MCF 10A (cell line): ENCODE data around the gene TDRD12. TPM values are rescaled to one million over a fixed set of nuclear protein-coding genes. Genes with fewer than 3 reads are reported as not detected.
A peak's percentile ranks its signal among the peaks of the same experiment; 100 is the strongest.
"Not testable (repeated sequence)": the region's sequence is repeated elsewhere in the genome, so short reads cannot be mapped to it uniquely, and the experiment has no call there.

Experiments used
- BruUV-seq: library from RNA; stranded (reverse); fragments of 400-500 nt; replicated peaks from 2 replicates; lab custom pipeline; 2021; lab: Mats Ljungman, UMichigan
- CTCF ChIA-PET: fragments of 300-600 bp; sonication (Branson Sonifier 250); formaldehyde crosslinking; extraction: SDS; loops from one replicate; lab custom pipeline; 2021; ENCODE audit warnings: antibody characterized with exemption, inconsistent platforms; lab: Yijun Ruan, JAX
- POLR2A ChIA-PET: fragments of 300-600, 350-650 bp; sonication (Branson Sonifier 250); formaldehyde crosslinking; extraction: SDS; loops from one replicate; lab custom pipeline; 2020; ENCODE audit warnings: antibody characterized with exemption, inconsistent platforms; lab: Yijun Ruan, JAX
- DNase-seq: peaks from one replicate; pipeline ENCODE4 v3.0.0-alpha.2; 2018; ENCODE audit not compliant: unreplicated experiment
- H3K27ac Mint-ChIP-seq: one replicate; pipeline ENCODE4 v1.8.0; 2022; ENCODE audit warnings: mild to moderate bottlenecking, low read depth, mixed read lengths; ENCODE audit not compliant: unreplicated experiment
- H3K27me3 Mint-ChIP-seq: one replicate; pipeline ENCODE4 v1.8.0; 2022; ENCODE audit warnings: mixed read lengths; ENCODE audit not compliant: insufficient read depth, unreplicated experiment
- H3K36me3 Mint-ChIP-seq: one replicate; pipeline ENCODE4 v1.8.0; 2022; ENCODE audit warnings: mild to moderate bottlenecking, moderate library complexity, mixed read lengths; ENCODE audit not compliant: insufficient read depth, unreplicated experiment
- H3K4me1 Mint-ChIP-seq: one replicate; pipeline ENCODE4 v1.8.0; 2022; ENCODE audit warnings: mixed read lengths; ENCODE audit not compliant: insufficient read depth, unreplicated experiment
- H3K4me3 Mint-ChIP-seq: one replicate; pipeline ENCODE4 v1.8.0; 2022; ENCODE audit warnings: mild to moderate bottlenecking, moderate library complexity, mixed read lengths; ENCODE audit not compliant: unreplicated experiment
- H3K9me3 Mint-ChIP-seq: one replicate; pipeline ENCODE4 v1.8.0; 2022; ENCODE audit warnings: mixed read lengths; ENCODE audit not compliant: unreplicated experiment
- intact Hi-C: fragments of 100-400 bp; cut with micrococcal nuclease; formaldehyde crosslinking; loops from 2 replicates; pipeline ENCODE4 v1.14.1; 2022
- total RNA-seq: library from RNA; stranded (reverse); gene quantifications from 2 replicates; pipeline ENCODE4 v1.2.3, GENCODE V29; 2022
- TF ChIP-seq, protein P1 (sequence below): fragments of 200-600 bp; IDR thresholded peaks from one replicate; pipeline ENCODE4 v1.8.0; 2022; ENCODE audit warnings: antibody characterized with exemption, mild to moderate bottlenecking; ENCODE audit not compliant: unreplicated experiment

The TDRD12 gene
- total RNA-seq, 1 experiment from 2014 or later, result 0.14 TPM

DNA sequence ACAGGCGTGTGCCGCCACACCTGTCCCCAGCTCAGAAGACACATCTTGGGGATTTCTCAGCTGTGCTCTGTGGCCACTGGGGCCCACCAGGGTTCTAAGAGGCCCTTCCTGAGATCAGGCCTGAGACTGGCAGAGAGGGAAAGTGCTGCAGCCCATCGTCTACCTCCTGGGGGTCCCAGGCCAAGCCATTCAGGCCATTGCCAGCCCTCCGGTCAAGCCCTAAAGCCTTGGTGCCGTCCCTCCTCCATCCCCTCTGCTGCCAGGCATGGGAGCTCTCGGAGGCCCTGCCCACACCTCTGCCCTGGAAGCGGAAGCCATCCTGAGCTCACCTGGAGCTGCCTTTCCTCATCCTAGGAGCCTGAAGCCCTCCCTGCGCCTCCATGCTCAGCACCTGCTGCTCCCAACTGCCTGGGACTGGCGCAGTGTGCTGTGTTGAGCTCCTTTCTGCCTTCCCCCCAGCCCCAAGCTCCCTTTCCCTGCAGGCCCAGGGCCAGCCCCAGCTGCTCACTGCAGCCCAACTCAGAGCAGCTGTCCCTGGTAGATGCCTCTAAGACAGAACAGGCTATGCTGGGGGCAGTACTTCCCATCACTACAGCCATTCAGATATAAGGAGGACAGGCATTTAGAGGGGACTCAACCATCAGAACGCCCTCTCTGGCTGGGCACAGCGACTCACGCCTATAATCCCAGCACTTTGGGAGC, 147.1 kb downstream of the TDRD12 start:
- intact Hi-C loops, result no loop called here
- peaks cover 7% of the 10 kb centered on the region for H3K36me3 Mint-ChIP-seq
- TF ChIP-seq, protein P1, sequence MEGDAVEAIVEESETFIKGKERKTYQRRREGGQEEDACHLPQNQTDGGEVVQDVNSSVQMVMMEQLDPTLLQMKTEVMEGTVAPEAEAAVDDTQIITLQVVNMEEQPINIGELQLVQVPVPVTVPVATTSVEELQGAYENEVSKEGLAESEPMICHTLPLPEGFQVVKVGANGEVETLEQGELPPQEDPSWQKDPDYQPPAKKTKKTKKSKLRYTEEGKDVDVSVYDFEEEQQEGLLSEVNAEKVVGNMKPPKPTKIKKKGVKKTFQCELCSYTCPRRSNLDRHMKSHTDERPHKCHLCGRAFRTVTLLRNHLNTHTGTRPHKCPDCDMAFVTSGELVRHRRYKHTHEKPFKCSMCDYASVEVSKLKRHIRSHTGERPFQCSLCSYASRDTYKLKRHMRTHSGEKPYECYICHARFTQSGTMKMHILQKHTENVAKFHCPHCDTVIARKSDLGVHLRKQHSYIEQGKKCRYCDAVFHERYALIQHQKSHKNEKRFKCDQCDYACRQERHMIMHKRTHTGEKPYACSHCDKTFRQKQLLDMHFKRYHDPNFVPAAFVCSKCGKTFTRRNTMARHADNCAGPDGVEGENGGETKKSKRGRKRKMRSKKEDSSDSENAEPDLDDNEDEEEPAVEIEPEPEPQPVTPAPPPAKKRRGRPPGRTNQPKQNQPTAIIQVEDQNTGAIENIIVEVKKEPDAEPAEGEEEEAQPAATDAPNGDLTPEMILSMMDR, result no peak
- no peak for DNase-seq
- POLR2A ChIA-PET, result no interaction called here
- no TSS peak for BruUV-seq
- no peaks in the 10 kb centered on the region for H3K9me3 Mint-ChIP-seq
- H3K27ac Mint-ChIP-seq, result no peak overlapping the region
- H3K4me1 Mint-ChIP-seq, result no peaks in the 10 kb centered on the region
- no peaks in the 10 kb centered on the region for H3K27me3 Mint-ChIP-seq
- no peak overlapping the region for H3K4me3 Mint-ChIP-seq
- CTCF ChIA-PET, result interaction anchor here (0.6 to 1.5 kb wide), 2 partner anchors 92 to 258 kb away, joined by 3 read pairs; no protein-coding TSS in a partner anchor

- POLR2A ChIA-PET, intact Hi-C loops, H3K36me3 Mint-ChIP-seq, H3K27ac Mint-ChIP-seq, H3K27me3 Mint-ChIP-seq, H3K4me1 Mint-ChIP-seq, H3K9me3 Mint-ChIP-seq, BruUV-seq, CTCF ChIA-PET, H3K4me3 Mint-ChIP-seq: not testable (repeated sequence)
- DNase-seq, result peak; percentile 17
These were observed 147.9 kb downstream of the TDRD12 start for GRCh38 chr19:32867436-32867835.

- ChIA-PET CTCF (no interaction called here), POLR2A (no interaction called here)
- Mint-ChIP-seq H3K27me3 (no peaks in the 10 kb centered on the region), H3K27ac (no peak overlapping the region), H3K4me3 (no peak overlapping the region), H3K36me3 (peaks cover 7% of the 10 kb centered on the region), H3K4me1 (no peaks in the 10 kb centered on the region), H3K9me3 (no peaks in the 10 kb centered on the region)
- BruUV-seq, result no TSS peak
- TF ChIP-seq, protein P1, result no peak
- intact Hi-C loops, result no loop called here
- DNase-seq, result no peak
These were observed 148.8 kb downstream of the TDRD12 start for GRCh38 chr19:32868206-32868950.

DNA sequence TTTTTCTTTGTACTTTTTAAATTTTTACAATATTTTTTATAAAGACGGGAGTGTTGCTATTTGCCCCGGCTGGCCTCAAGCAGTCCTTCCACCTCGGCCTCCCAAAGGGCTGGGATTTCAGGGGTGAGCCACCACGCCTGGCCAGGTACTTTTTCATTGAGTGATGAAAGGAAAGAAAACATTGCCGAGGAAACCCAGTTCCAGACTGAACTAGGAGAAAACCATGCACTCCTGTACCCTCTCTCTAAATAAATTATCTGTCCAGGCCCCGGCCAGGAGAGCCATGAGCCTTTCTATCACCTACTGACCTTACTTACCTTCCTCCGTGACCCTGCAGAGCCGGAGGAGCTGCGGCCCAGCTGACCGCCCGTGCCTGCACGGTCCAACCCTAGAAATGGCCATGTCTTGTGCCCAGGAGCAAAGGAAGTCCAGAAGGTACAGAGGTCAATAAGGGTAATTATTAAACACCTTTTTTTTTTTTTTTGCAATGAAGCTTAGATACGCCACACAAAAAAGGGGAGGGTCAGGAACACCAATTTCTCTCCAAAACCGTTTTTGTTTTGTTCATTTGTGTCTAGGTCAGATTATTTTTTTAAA, 149.9 kb downstream of the TDRD12 start, which contains the start of gene SLC7A9:
Gene SLC7A9, minus strand, starts transcription at position 399 of the 597 bp plus-strand sequence. CDS start 1,233 bp downstream, outside the sequence.
- TF ChIP-seq, protein P1, result no peak
- H3K9me3 Mint-ChIP-seq, result no peaks in the 10 kb centered on the region
- DNase-seq, result no peak
- H3K4me3 Mint-ChIP-seq, result no peak within 1 kb of the TSS
- H3K36me3 Mint-ChIP-seq, result peaks cover 7% of the 10 kb centered on the region
- no peaks in the 10 kb centered on the region for H3K27me3 Mint-ChIP-seq
- H3K27ac Mint-ChIP-seq, result no peak within 1 kb of the TSS
- CTCF ChIA-PET, result no interaction called here
- BruUV-seq, result no TSS peak
- H3K4me1 Mint-ChIP-seq, result no peaks in the 10 kb centered on the region
- intact Hi-C loops, result no loop called here
- POLR2A ChIA-PET, result no interaction called here
